ENCODE results near the gene ACY1.
A peak's percentile ranks its signal among the peaks of the same experiment; 100 is the strongest.
"Not testable (repeated sequence)": the region's sequence is repeated elsewhere in the genome, so short reads cannot be mapped to it uniquely, and the experiment has no call there.

Gene ACY1

GRCh38 chr3:51984269-51984647 is 923 bp downstream of the ACY1 start:
- Mint-ChIP-seq H3K36me3 (ENCODE audit: low read depth) (no peaks in the 10 kb centered on the region), H3K27ac (peak overlapping the region; percentile 95 to 99 (median 97)), H3K9me3 (no peaks in the 10 kb centered on the region), H3K4me1 (peaks cover 18% of the 10 kb centered on the region), H3K27me3 (ENCODE audit: low read depth) (no peaks in the 10 kb centered on the region), H3K4me3 (peak overlapping the region; percentile 87 to 92 (median 92))
- TF ChIP-seq, protein P1, sequence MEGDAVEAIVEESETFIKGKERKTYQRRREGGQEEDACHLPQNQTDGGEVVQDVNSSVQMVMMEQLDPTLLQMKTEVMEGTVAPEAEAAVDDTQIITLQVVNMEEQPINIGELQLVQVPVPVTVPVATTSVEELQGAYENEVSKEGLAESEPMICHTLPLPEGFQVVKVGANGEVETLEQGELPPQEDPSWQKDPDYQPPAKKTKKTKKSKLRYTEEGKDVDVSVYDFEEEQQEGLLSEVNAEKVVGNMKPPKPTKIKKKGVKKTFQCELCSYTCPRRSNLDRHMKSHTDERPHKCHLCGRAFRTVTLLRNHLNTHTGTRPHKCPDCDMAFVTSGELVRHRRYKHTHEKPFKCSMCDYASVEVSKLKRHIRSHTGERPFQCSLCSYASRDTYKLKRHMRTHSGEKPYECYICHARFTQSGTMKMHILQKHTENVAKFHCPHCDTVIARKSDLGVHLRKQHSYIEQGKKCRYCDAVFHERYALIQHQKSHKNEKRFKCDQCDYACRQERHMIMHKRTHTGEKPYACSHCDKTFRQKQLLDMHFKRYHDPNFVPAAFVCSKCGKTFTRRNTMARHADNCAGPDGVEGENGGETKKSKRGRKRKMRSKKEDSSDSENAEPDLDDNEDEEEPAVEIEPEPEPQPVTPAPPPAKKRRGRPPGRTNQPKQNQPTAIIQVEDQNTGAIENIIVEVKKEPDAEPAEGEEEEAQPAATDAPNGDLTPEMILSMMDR (IDR thresholded peaks at IDR 0.05; ENCODE audit: unreplicated experiment in 3 of 3) = no peak

GRCh38 chr3:51985063-51985462 is 1.7 kb downstream of the ACY1 start:
- Mint-ChIP-seq H3K36me3 (ENCODE audit: low read depth) (no peaks in the 10 kb centered on the region), H3K9me3 (no peaks in the 10 kb centered on the region), H3K4me1 (peaks cover 18% of the 10 kb centered on the region), H3K27ac (peak overlapping the region; percentile 95 to 99 (median 97)), H3K4me3 (peak overlapping the region; percentile 77 to 87 (median 78)), H3K27me3 (ENCODE audit: low read depth) (no peaks in the 10 kb centered on the region)
- TF ChIP-seq, protein P1 (IDR thresholded peaks at IDR 0.05; ENCODE audit: unreplicated experiment in 3 of 3) = no peak

DNA sequence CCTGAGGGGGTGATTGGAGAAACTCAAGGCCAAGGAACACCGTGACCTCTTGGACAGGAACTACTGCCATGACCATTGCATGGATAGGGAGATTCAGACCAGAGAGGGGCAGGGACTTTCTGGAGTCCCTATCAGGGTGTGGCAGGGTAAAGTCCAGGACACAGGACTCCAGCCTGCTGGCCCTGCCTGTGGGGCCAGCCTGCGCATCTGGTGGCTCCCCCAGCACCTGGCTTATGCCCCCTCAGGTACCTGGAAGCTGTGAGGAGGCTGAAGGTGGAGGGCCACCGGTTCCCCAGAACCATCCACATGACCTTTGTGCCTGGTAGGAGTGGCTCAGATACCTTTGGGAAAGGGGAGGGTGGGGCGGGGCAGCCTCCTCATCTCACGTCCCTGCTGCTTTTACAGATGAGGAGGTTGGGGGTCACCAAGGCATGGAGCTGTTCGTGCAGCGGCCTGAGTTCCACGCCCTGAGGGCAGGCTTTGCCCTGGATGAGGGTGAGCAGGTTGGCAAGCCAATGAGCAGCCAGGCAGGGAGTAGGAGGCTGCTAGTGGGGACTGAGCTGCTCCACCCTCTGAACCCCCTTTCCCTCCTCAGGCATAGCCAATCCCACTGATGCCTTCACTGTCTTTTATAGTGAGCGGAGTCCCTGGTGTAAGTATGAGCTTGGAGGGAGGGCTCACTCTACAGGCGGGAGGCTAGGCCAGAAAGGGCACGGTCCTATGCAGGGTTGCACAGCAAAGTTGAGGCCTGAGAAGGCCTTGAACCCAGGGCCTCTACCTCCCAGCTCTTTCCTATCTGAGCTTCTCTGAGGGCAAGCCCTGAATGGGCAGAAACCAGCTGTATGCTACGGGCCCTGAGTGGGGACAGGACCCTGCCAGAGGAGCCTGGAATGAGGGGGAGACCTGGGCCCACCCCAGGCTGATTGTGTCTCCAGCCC is 2.9 kb downstream of the ACY1 start:
- Mint-ChIP-seq H3K4me3 (peak overlapping the region in 2 of 3 experiments; percentile 16 to 57), H3K4me1 (peaks cover 19% of the 10 kb centered on the region), H3K36me3 (ENCODE audit: low read depth) (peaks cover 2% of the 10 kb centered on the region), H3K9me3 (no peaks in the 10 kb centered on the region), H3K27me3 (ENCODE audit: low read depth) (no peaks in the 10 kb centered on the region), H3K27ac (peak overlapping the region in 1 of 3 experiments; percentile 97)
- TF ChIP-seq, protein P1 (IDR thresholded peaks at IDR 0.05; ENCODE audit: unreplicated experiment in 3 of 3) = no peak

- H3K27me3 Mint-ChIP-seq (ENCODE audit: low read depth) = no peaks in the 10 kb centered on the region
- no peak overlapping the region for H3K27ac Mint-ChIP-seq
- peaks cover 13% of the 10 kb centered on the region for H3K4me1 Mint-ChIP-seq
- H3K9me3 Mint-ChIP-seq = no peaks in the 10 kb centered on the region
- peaks cover 15% of the 10 kb centered on the region for H3K36me3 Mint-ChIP-seq (ENCODE audit: low read depth)
- H3K4me3 Mint-ChIP-seq = peak overlapping the region in 1 of 3 experiments; percentile 17
- TF ChIP-seq, protein P1 (IDR thresholded peaks at IDR 0.05; ENCODE audit: unreplicated experiment in 3 of 3) = no peak
Measured at GRCh38 chr3:51987568-51987967, 4.2 kb downstream of the ACY1 start.

- Mint-ChIP-seq H3K27ac (peak overlapping the region; percentile 8 to 46 (median 33)), H3K4me1 (peaks cover 9% of the 10 kb centered on the region), H3K9me3 (no peaks in the 10 kb centered on the region), H3K36me3 (ENCODE audit: low read depth) (peaks cover 24% of the 10 kb centered on the region), H3K4me3 (no peak overlapping the region), H3K27me3 (ENCODE audit: low read depth) (no peaks in the 10 kb centered on the region)
- TF ChIP-seq, protein P1 (IDR thresholded peaks at IDR 0.05; ENCODE audit: unreplicated experiment in 3 of 3) = no peak
Measured at GRCh38 chr3:51988286-51989146, 5.2 kb downstream of the ACY1 start.

- H3K27me3 Mint-ChIP-seq (ENCODE audit: low read depth); H3K4me3 Mint-ChIP-seq; H3K9me3 Mint-ChIP-seq; H3K27ac Mint-ChIP-seq: not testable (repeated sequence)
- Mint-ChIP-seq H3K36me3 (ENCODE audit: low read depth) (peaks cover 41% of the 10 kb centered on the region), H3K4me1 (peaks cover 16% of the 10 kb centered on the region)
Measured at GRCh38 chr3:51990501-51990971, 7.2 kb downstream of the ACY1 start.

All from nephron (organoid).